ENCODE data around the gene P2RY2.
"Not testable (repeated sequence)": the region's sequence is repeated elsewhere in the genome, so short reads cannot be mapped to it uniquely, and the experiment has no call there.

Gene P2RY2

GRCh38 chr11:73228268-73229134, 10.4 kb downstream of the P2RY2 start:
- in situ Hi-C loops (cut with HindIII; ENCODE audit: low sequenced_read_pairs), result no loop called here
- H3K4me3 ChIP-seq (ENCODE audit: low read depth, low read length), result no peak overlapping the region
- no peak for TF ChIP-seq CTCF (IDR thresholded peaks at IDR 0.05; ENCODE audit: low read depth, low read length)
- DNase-seq (ENCODE audit: low read depth, low spot score), result no peak

- DNase-seq (ENCODE audit: low read depth, low spot score), result no peak
- no peak for TF ChIP-seq CTCF (IDR thresholded peaks at IDR 0.05; ENCODE audit: low read depth, low read length)
- in situ Hi-C loops (cut with HindIII; ENCODE audit: low sequenced_read_pairs), result no loop called here
- no peak overlapping the region for H3K4me3 ChIP-seq (ENCODE audit: low read depth, low read length)
These were observed 11.3 kb downstream of the P2RY2 start for GRCh38 chr11:73229321-73229895.

- in situ Hi-C loops (cut with HindIII; ENCODE audit: low sequenced_read_pairs), result no loop called here
- no peak for DNase-seq (ENCODE audit: low read depth, low spot score)
- no peak overlapping the region for H3K4me3 ChIP-seq (ENCODE audit: low read depth, low read length)
- TF ChIP-seq CTCF (IDR thresholded peaks at IDR 0.05; ENCODE audit: low read depth, low read length), result no peak
These were observed 12.1 kb downstream of the P2RY2 start for GRCh38 chr11:73229896-73230875.

GRCh38 chr11:73230931-73231330, 12.8 kb downstream of the P2RY2 start:
- no peak for TF ChIP-seq CTCF (IDR thresholded peaks at IDR 0.05; ENCODE audit: low read depth, low read length)
- in situ Hi-C loops (cut with HindIII; ENCODE audit: low sequenced_read_pairs), result no loop called here
- no peak overlapping the region for H3K4me3 ChIP-seq (ENCODE audit: low read depth, low read length)
- no peak for DNase-seq (ENCODE audit: low read depth, low spot score)

- DNase-seq (ENCODE audit: low read depth, low spot score); H3K4me3 ChIP-seq (ENCODE audit: low read depth, low read length); in situ Hi-C loops (cut with HindIII; ENCODE audit: low sequenced_read_pairs): not testable (repeated sequence)
These were observed 14.4 kb downstream of the P2RY2 start for GRCh38 chr11:73232487-73232886.

- in situ Hi-C loops (cut with HindIII; ENCODE audit: low sequenced_read_pairs), result no loop called here
- no peak overlapping the region for H3K4me3 ChIP-seq (ENCODE audit: low read depth, low read length)
- no peak for TF ChIP-seq CTCF (IDR thresholded peaks at IDR 0.05; ENCODE audit: low read depth, low read length)
- no peak for DNase-seq (ENCODE audit: low read depth, low spot score)
These were observed 15.1 kb downstream of the P2RY2 start for GRCh38 chr11:73233211-73233610.
